PC-9 (cell line): ENCODE data around the gene FSIP1.

Experiments used
- CTCF ChIP-seq: fragments of 200-600 bp; sonication (generic); conservative IDR thresholded peaks from 2 replicates; pipeline ENCODE4 v1.6.1; 2017; ENCODE audit warnings: mixed run types, antibody characterized with exemption, mild to moderate bottlenecking, moderate library complexity
- EZH2 ChIP-seq: fragments of 200-600 bp; sonication (generic); IDR thresholded peaks from 2 replicates; pipeline ENCODE4 v1.8.0; 2017; ENCODE audit warnings: antibody characterized with exemption, low read depth

- TF ChIP-seq CTCF (no peak), EZH2 (no peak)
Observed at GRCh38 chr15:39828374-39828931, 45.8 kb upstream of the FSIP1 start.
